HG03135 (cell line): ENCODE measurements around the gene WNT5B.

Experiments used
- ATAC-seq: cut with Tn5 transposase; IDR thresholded peaks from one replicate; pipeline ENCODE4 v1.9.1; 2021; ENCODE audit warnings: mild to moderate bottlenecking, moderate library complexity; ENCODE audit not compliant: unreplicated experiment

The WNT5B gene

DNA sequence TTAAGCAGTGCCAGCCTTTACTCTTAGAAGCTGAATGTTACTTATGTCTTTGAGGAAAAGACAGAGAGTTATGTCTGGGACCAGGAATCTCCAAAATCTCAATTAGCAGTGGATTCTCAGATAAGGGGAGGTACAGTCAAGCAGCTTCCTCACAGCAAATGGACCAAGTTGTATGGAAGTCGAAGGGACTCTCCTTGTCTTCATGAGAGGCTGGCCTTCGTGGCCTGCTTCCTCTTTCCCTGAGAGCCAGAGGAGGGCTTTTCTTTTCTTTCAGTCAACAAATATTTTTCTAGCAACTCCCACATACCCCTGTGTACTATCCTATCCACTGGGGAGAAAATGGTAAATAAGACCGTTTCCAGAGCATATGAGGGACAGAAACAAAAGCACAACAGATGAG is 6.6 kb upstream of the WNT5B start:
- no peak for ATAC-seq

DNA sequence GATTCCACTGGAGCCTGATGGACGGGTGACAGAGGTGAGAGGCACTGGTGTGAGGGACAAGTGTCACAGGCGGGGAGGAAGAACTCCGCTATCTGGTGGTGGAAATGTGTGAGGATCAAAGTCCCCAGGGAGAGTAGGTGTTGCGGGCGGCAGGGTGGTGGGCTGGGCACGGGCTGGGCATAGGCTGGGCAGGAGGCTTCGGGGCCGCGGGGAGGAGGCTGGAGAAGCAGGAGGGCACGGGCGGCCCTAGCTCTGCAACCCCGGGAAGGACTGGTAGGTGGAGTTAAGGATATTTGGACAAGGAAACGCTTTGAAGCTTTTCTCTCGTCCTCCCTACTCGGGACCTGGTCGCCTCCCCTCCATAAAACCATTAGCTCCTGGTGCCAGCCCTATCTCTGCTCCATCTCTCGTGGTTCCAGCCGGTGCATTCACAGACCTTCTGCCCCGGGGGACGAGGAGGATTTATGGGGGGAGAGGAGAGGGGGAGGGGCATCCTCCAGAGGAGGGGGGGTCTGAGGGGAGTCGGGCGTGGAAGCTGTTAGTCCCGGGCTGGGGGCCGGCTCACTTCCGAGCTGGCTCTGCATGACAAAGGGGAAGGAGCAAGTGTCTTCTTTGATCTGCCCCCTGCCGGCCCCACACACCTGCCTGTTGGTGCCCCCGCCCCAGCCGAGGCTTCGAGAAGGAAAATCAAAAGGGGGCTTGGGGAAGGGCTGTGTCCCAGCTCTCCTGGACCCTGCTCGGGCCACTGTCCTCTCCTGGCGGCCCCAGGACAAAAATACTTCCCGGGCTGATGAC is 504 bp downstream of the WNT5B start:
- ATAC-seq = no peak

DNA sequence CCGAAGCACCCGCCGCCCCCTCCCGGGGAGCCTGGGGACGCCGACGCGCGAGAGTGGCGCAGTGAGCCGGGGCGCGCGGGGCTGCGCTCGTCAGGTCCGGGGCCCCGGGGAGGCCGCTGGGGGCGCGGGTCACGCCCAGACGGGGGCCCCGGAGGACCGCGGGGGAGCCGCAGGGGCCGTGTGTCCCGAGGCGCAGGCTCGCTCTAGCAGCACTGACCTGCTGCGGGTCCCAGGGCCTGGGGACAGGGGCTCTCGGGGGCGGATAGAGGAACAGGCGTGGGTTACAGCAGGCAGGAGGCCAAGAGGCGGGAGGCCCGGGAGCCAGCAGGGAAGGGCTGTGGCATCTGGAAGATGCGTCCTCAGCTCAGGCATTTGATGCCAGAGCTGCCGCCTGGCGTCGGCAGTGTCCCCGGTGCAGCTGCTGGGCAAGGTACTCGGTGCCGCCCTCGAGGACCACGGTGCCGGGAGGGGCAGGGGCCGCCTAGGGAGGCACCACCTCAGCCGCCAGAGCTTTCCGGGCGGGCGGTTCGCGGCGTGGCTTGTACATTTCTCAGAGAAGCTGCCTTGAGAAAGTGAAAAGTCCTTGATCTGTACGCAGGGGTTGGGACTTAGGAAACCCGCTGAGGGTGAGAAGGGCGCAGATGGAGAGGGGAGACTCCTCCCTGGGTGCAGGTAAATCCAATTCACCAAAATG is 1.2 kb downstream of the WNT5B start:
- ATAC-seq = no peak

DNA sequence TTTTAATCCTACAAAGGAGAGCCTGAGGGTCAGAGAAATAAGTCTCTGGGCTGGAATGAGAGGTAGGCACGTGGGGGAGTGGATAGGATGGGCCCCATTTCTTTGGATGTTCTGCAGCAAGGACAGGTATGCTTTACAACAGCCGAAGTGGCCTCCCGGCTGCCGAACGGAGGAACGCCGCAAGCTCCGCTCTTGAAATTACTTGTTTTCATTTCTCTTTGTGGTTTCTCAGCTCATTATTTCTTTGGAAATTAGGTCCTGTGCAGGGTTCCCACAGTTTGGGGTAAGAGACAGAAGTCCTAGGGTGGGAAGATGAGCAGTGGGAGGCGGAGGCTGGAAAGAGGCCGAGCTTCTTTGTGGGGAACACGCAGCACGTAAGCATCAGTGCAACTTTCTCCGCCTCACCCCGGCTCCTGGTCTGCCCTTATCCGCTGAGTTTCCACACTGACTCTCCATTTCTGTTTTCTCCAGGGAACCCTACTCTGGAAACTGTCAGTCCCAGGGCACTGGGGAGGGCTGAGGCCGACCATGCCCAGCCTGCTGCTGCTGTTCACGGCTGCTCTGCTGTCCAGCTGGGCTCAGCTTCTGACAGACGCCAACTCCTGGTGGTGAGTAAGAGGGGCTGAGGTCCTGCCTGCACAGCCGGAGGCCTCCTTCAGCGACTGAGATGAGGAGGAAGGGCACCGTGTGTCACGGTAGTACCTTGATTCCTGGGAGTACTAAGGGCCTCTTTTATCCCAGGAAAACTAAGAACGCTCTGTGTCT is 2.0 kb downstream of the WNT5B start:
- no peak for ATAC-seq

DNA sequence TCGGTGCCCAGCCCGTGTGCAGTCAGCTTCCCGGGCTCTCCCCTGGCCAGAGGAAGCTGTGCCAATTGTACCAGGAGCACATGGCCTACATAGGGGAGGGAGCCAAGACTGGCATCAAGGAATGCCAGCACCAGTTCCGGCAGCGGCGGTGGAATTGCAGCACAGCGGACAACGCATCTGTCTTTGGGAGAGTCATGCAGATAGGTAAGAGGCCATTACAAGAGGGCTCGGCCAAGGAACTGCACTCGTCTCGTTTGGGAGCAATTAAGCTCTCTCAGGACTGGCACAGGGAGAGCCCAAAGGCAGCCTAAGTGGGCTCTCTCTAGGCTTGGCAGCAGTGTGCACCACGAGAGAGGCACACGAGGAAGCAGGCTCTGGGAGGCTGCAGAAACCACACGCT is 3.7 kb downstream of the WNT5B start:
- ATAC-seq = no peak

DNA sequence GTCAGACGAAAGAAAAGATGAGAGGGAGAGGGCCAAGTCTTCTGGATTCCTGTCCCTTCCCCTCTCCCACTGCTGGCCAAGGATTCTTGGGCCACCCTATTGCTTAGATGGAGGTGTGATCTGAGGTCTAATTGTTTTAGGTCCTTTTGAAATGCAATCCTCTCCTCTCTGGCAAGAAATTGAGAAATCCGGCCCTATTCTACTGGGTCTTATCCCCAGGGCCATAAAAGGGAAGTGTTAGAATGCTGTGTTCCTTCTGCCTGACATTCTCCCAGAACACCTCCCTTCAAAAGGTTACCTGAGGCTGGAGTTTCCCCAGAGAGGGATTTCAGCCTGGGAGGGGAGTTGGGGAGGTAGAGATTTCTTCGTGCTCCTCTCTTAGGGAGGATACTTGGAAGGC is 4.4 kb downstream of the WNT5B start:
- no peak for ATAC-seq

DNA sequence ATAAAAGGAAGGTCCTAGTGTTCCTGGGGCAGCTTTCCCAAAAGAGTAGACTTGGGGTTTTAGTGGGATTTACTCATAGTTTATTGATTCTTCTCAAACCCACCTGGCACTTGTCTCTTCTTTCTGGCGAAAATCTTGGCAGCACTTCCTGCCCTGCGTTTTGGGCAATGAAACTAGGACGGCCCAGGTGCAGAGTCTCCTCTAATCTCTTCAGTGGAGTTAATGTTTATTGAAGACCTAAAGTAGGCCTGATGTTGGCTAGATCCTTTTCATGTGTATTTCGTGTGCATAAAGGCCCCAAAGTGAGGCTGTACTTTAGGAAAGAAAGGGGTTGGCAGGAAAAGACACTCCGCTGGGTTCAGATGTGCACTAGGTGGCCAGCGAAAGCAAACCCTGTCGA is 5.1 kb downstream of the WNT5B start:
- no peak for ATAC-seq

DNA sequence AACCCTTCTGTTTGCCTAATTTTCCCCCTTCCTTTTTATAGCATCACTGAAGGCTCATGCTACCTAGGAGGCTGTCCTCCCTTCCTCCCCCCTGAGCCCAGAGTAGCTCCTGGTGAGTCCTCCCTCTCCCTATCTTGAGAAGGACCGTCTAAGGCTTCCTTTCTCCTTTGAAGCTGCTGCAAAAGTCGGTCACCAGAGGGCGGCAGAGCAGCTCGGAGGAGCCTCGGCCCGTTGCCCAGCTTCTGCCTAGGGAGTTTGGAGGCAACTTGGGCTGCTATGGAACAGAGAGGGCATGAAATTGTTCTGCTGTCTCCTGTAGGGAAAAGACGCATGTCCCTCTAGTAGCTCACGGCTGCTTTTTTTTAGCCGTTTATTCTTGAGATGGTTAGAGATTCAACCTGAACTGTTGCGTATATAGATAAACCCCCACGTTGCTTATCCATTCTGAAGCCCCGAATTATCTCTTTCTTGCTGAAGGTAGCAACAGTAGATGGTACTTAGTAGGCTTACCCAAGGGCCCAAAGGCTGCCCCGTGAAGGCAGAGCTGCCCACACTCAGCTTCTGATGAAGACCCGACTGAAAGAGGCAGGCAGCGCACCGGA is 5.7 kb downstream of the WNT5B start:
- no peak for ATAC-seq

DNA sequence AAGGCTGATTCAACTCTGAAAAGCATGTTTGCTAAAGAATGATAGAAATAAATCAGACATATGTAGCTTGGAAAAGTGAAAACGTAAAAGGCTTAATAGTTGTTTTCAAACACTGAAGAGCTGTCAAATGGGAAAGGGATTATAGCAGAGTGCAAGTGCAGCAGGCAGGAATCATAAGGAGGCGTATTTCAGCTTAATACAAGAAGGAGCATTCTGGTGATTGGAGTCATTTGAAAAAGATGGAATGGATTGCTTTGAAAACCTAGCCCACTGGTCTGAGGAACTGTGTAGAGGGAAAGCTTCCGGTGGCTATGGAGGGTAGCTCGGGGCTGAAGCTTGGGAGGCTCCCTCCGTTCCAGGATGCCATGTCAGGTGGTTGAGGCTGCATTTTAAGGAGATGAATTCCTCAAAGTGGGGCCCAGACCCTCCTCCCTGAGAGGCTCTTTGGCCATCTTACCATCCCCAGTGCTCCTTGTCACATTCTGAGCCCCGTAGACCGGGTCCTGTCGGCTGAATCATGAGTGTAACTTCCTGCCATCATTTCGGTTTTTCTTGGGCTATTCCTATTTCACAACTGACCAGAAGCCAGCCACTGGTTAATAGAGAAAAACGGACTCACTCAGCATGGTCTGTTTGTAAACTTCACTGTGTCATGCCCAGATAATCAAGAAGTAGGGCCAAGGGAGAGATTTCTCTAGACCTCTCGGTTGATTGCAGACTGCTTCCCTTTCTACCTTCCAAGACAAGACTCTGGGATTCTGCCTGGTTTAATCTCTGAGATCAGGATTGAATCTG is 6.5 kb downstream of the WNT5B start:
- no peak for ATAC-seq

DNA sequence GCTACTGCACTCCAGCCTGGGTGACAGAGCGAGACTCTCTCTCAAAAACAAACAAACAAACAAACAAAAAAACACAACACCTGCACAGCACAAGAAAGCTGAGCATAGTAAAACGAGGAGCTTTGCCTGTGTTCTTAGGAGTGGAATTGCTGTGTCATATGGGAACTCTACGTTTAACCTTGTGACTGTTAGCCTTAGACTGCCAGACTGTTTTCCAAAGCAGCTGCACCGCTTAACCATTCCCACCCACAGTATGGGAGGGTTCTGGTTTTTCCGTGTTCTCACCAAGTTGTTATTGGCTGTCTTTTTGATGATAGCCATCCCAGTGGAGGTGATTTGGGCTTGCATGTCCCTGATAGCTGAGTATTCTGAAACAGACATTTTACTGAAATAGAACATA is 9.2 kb downstream of the WNT5B start:
- ATAC-seq = no peak

DNA sequence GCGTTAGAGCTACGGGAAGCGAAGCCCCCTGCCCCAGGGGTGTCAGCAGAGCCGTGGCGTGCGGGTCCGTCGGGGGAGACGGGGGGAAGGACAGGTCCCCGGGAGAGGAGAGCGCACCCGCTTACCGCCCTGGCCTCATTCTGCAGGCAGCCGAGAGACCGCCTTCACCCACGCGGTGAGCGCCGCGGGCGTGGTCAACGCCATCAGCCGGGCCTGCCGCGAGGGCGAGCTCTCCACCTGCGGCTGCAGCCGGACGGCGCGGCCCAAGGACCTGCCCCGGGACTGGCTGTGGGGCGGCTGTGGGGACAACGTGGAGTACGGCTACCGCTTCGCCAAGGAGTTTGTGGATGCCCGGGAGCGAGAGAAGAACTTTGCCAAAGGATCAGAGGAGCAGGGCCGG is 10.5 kb downstream of the WNT5B start:
- no peak for ATAC-seq

DNA sequence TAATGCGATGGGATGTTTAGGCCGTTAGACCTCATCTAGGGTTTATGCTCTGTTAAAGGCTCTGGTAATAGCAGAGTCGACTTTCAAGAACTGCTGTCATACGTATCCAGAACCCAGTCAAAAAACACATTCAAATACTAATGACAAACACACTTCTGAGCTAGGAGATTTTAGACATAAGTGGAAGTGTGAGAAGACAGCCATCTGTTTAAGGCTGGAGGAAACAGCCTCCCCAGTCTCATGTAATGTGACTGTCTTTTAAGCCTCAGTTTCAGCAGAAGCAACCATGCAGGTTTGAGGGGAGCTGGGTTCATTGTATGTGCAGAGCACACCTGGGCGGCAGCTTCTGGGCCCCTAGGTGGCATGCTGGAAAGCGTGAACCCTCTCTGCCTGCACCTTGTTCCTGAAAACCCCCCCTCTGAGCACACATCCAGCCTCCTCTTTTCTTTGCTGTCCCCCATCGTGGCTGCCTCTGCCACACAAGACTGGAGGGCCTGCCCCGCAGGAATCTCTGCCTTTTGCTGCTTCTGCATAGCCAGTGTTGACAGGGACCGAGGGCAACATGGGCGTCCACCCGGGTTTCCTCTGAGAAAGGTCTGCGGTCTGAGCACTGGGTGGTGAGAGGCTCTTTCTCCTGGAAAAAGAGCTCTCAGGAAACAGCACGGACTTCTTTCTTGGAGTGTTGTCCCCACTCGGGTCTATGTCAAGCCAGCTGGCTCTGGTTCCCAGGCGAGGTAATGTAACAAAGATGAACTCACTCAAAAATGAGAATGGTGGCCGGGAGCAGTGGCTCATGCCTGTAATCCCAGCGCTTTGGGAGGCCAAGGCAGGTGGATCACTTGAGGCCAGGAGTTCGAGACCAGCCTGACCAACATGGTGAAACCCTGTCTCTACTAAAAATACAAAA is 11.6 kb downstream of the WNT5B start:
- no peak for ATAC-seq

DNA sequence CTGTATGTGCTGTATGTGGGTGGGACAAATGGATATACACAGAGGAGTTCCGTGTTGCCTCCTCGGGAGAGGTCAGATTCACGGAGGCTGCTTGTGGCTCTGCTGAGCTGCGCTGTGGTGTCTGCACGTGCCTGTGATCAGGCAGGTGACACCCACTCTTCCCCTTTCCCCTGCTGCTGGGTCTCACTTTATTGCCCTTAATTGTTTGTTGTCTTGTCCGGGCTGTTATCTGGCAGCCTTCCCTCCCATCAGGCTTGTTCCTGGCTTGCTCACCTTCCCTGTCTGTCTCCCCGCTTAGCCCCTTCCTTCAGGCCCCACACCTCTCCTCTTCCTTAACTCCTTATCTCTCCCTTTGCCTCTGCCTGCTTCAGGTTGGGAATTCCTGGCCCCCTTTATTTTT is 13.5 kb downstream of the WNT5B start:
- no peak for ATAC-seq

DNA sequence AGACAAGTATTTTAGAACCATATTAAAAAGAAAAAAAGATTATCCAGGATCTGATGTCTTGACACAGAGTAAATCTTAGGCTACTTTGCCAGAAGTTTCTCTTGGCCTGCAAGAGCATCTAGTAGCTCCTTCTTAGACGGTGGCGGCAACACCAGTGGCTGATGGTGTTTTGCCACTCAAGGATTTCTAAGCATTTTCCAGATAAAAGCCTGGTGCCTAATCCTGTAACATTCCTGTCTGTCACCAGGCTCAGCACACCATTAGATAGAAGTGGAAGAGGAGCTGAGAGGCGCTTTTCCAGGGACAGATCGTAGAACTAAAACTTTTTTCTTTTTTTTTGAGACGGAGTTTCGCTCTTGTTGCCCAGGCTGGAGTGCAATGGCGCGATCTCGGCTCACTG is 14.0 kb downstream of the WNT5B start:
- ATAC-seq = no peak

DNA sequence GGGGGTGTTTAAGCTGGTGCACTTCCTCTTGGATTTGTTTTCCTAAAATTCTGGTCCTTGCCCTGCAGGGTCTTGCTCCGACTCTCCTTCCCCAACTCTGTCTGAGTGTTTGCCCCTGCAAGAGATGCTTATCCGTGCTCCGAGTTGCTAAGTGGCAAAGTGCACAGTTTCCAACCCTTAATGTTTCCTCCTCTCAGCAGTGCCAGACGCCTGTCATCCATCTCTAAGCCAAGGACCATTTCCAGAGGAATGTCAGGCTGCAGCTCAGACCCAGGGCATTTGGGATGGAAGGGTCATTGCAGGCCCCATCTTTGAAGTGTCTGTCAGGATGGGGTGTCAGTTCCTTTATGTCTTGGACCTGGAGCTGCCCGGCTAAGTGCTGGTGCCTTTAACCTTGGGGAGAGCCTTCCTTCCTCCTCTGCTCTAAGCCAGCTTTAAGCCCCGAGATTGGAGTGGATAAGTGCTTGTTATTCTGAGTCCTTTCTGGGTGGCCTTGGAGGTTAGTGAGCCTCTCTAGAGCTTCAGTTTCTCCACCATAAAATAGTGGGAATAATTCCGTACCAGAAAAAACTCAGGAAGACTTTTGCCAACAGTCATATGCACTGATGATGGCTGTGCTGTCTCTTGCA is 15.0 kb downstream of the WNT5B start:
- no peak for ATAC-seq

DNA sequence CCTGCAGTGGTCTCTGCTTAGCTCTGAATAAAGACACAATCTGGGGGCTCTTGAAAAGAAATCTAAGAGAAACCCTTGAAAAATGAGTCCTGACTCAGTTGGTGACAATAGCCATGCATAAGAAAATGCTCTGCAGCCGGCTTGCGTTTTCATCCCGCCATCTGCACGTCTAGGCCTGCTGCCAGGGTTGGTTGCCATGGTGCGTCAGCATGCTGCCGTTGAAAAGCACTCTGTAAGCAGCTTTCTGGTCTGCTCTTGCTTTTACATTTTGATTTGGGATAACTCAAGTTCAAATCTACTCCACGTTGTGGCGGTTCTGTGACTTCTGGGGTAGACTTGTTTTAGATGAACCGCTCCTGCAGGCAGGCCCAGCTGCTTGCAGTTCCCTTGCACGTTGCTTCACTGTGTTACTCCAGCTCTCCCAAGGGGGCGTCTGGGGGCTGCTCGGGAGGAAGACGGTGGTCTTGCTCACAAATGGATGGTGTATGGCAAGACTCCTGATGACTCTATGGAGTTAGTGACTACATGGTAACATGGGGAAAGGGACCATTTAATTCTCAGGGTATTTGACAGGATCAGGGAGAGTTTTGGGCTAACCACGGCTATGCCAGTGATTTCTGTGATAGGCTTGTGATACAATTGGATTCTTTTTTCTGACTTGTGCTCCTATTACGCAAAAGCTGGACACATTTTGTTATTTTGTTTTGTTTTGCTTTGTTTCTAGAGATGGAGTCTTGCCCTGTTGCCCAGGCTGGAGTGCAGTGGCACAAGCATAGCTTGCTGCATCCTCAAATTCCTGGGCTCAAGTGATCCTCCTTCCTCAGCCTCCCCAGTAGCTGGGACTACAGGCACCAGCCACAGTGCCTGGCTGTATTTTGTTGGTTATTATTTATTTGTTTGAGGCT is 15.8 kb downstream of the WNT5B start:
- no peak for ATAC-seq

DNA sequence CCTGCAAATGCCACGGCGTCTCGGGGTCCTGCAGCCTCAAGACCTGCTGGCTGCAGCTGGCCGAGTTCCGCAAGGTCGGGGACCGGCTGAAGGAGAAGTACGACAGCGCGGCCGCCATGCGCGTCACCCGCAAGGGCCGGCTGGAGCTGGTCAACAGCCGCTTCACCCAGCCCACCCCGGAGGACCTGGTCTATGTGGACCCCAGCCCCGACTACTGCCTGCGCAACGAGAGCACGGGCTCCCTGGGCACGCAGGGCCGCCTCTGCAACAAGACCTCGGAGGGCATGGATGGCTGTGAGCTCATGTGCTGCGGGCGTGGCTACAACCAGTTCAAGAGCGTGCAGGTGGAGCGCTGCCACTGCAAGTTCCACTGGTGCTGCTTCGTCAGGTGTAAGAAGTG is 16.8 kb downstream of the WNT5B start:
- ATAC-seq = no peak

DNA sequence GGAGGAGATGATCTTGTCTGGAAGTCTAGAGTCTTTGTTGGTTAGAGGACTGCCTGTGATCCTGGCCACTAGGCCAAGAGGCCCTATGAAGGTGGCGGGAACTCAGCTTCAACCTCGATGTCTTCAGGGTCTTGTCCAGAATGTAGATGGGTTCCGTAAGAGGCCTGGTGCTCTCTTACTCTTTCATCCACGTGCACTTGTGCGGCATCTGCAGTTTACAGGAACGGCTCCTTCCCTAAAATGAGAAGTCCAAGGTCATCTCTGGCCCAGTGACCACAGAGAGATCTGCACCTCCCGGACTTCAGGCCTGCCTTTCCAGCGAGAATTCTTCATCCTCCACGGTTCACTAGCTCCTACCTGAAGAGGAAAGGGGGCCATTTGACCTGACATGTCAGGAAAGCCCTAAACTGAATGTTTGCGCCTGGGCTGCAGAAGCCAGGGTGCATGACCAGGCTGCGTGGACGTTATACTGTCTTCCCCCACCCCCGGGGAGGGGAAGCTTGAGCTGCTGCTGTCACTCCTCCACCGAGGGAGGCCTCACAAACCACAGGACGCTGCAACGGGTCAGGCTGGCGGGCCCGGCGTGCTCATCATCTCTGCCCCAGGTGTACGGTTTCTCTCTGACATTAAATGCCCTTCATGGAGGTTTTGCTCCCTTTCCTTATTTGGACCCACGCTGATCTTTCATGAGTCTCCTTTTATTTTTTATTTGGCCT is 17.7 kb downstream of the WNT5B start:
- no peak for ATAC-seq
